Measurements from ENCODE around the gene KLC3.

Gene KLC3

GRCh38 chr19:45354241-45354842 is 13.8 kb downstream of the KLC3 start:
- Histone ChIP-seq H3K36me3 (ENCODE audit: control insufficient read depth, insufficient read depth, low read length) (peaks cover 7% of the 10 kb centered on the region), H3K4me1 (ENCODE audit: control insufficient read depth, insufficient read depth, low read length, poor library complexity, severe bottlenecking) (no peaks in the 10 kb centered on the region), H3K4me3 (ENCODE audit: insufficient read depth, low read depth, low read length, poor library complexity, severe bottlenecking) (no peak overlapping the region), H3K27me3 (replicated peaks; ENCODE audit: control insufficient read depth, insufficient read depth, low read length, poor library complexity, severe bottlenecking) (no peaks in the 10 kb centered on the region), H3K9me3 (ENCODE audit: control insufficient read depth, low read length) (no peaks in the 10 kb centered on the region), H3K27ac (ENCODE audit: insufficient read depth, low read length, poor library complexity, severe bottlenecking) (no peak overlapping the region)
- no peak for DNase-seq

DNA sequence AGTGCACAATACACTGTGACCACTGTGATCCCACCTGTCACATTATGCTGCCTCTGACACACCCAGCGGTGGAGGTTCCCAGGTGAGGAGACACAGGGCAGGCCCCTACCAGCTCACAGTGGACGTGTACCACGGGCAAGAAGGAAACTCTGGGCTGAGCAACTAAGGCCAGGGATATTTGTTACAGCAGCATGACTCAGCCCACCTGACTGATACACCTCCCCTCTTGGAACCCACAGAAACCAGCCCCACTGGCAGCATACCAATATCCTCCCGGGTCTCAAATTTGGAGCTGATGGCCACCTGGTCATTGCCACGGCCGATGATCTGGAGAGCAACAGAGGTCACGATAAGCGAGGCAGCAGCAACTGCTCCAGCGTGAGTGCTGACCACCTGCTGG is 14.9 kb downstream of the KLC3 start:
- Histone ChIP-seq H3K4me1 (ENCODE audit: control insufficient read depth, insufficient read depth, low read length, poor library complexity, severe bottlenecking) (no peaks in the 10 kb centered on the region), H3K36me3 (ENCODE audit: control insufficient read depth, insufficient read depth, low read length) (peaks cover 7% of the 10 kb centered on the region), H3K9me3 (ENCODE audit: control insufficient read depth, low read length) (no peaks in the 10 kb centered on the region)

DNA sequence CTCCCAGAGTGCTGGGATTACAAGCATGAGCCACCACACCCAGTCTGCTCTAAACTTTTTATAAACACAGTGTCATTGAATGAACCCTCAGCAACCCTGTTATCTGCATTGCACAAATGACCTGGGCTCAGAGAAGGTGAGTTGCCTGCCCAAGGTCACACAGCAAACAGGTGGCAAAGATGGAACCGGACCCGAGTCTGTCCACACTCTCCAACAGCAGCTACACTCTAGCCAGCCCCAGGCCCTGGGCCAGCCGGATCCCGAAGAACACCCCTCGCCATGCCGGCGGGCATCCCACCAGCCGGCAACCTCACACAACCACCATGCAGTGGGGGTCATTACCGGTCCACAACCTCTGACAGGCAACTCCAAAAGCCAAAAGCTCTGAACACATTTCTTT is 15.4 kb downstream of the KLC3 start:
- Histone ChIP-seq H3K9me3 (ENCODE audit: control insufficient read depth, low read length) (no peaks in the 10 kb centered on the region), H3K36me3 (ENCODE audit: control insufficient read depth, insufficient read depth, low read length) (peaks cover 7% of the 10 kb centered on the region), H3K4me1 (ENCODE audit: control insufficient read depth, insufficient read depth, low read length, poor library complexity, severe bottlenecking) (no peaks in the 10 kb centered on the region), H3K27me3 (replicated peaks; ENCODE audit: control insufficient read depth, insufficient read depth, low read length, poor library complexity, severe bottlenecking) (no peaks in the 10 kb centered on the region), H3K4me3 (ENCODE audit: insufficient read depth, low read depth, low read length, poor library complexity, severe bottlenecking) (no peak overlapping the region), H3K27ac (ENCODE audit: insufficient read depth, low read length, poor library complexity, severe bottlenecking) (no peak overlapping the region)
- DNase-seq: no peak

More for the DNA sequence above, 14.9 kb downstream of the KLC3 start:
- Histone ChIP-seq H3K27me3 (replicated peaks; ENCODE audit: control insufficient read depth, insufficient read depth, low read length, poor library complexity, severe bottlenecking) (no peaks in the 10 kb centered on the region), H3K4me3 (ENCODE audit: insufficient read depth, low read depth, low read length, poor library complexity, severe bottlenecking) (no peak overlapping the region), H3K27ac (ENCODE audit: insufficient read depth, low read length, poor library complexity, severe bottlenecking) (no peak overlapping the region)
- no peak for DNase-seq

DNA sequence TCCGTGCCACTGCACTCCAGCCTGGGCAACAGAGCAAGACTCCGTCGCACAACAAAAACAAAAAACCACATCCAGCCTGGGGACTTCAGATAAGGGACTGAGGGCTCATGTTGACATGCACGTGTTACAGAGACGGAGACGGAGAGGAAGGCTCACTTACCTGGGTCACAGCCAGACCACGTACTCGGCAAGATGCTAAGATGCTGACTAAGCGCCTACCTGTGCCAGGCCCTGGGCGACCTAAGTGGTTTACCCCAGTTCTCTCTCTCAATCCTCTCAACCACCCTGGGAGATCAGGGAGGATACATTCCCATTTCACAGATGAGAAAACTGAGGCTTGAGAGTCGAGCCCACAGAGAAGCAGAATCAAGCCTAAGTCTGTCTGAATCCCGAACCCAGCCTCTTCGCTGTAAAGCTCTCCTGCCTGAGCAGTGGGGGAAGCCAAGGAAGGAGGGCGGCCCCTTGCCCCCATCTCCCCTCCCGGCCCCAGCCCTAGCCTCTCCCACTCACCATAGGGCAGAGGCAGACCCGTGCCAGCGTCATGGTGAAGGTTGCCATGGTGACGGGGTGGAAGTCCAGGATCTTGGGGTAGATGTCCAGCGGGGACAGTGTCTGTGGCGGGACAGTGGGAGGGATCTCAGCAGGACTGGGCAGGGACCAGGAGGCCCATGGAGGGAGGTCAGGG is 16.4 kb downstream of the KLC3 start:
- Histone ChIP-seq H3K4me1 (ENCODE audit: control insufficient read depth, insufficient read depth, low read length, poor library complexity, severe bottlenecking) (no peaks in the 10 kb centered on the region), H3K27ac (ENCODE audit: insufficient read depth, low read length, poor library complexity, severe bottlenecking) (no peak overlapping the region), H3K4me3 (ENCODE audit: insufficient read depth, low read depth, low read length, poor library complexity, severe bottlenecking) (no peak overlapping the region), H3K9me3 (ENCODE audit: control insufficient read depth, low read length) (no peaks in the 10 kb centered on the region), H3K36me3 (ENCODE audit: control insufficient read depth, insufficient read depth, low read length) (peaks cover 12% of the 10 kb centered on the region), H3K27me3 (replicated peaks; ENCODE audit: control insufficient read depth, insufficient read depth, low read length, poor library complexity, severe bottlenecking) (no peaks in the 10 kb centered on the region)
- DNase-seq: no peak

- Histone ChIP-seq H3K4me3 (ENCODE audit: insufficient read depth, low read depth, low read length, poor library complexity, severe bottlenecking) (no peak overlapping the region), H3K4me1 (ENCODE audit: control insufficient read depth, insufficient read depth, low read length, poor library complexity, severe bottlenecking) (no peaks in the 10 kb centered on the region), H3K36me3 (ENCODE audit: control insufficient read depth, insufficient read depth, low read length) (peaks cover 8% of the 10 kb centered on the region), H3K27me3 (replicated peaks; ENCODE audit: control insufficient read depth, insufficient read depth, low read length, poor library complexity, severe bottlenecking) (no peaks in the 10 kb centered on the region), H3K27ac (ENCODE audit: insufficient read depth, low read length, poor library complexity, severe bottlenecking) (no peak overlapping the region), H3K9me3 (ENCODE audit: control insufficient read depth, low read length) (no peaks in the 10 kb centered on the region)
- no peak for DNase-seq
Measured at GRCh38 chr19:45357445-45357783, 16.9 kb downstream of the KLC3 start.

DNA sequence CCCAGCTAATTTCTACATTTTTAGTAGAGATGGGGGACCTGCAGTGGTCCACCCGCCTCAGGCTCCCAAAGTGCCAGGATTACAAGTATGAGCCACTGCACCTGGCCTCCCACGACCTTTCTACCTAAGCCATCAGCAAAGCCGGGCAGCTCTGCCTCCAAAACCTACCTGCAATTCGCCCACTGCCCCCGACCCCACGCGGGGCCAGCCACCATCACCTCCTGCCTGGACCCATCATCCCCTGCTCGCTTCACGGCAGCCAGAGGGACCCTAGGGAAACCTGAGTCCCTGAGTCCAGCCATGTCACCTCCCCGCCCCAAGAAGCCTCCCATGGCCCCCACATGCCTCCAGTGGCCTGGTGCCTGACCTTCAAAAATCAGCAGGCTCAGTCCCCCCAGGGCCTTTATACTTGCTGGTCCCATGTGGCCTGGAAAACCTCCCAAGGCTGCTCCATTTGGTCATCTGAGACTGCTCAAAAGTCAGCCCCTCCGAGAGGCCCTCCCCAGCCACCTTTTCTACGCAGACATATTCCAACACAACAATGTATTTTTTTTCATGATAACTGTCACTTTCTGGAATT is 17.8 kb downstream of the KLC3 start:
- Histone ChIP-seq H3K9me3 (ENCODE audit: control insufficient read depth, low read length) (no peaks in the 10 kb centered on the region), H3K27ac (ENCODE audit: insufficient read depth, low read length, poor library complexity, severe bottlenecking) (no peak overlapping the region), H3K4me3 (ENCODE audit: insufficient read depth, low read depth, low read length, poor library complexity, severe bottlenecking) (no peak overlapping the region), H3K27me3 (replicated peaks; ENCODE audit: control insufficient read depth, insufficient read depth, low read length, poor library complexity, severe bottlenecking) (no peaks in the 10 kb centered on the region), H3K36me3 (ENCODE audit: control insufficient read depth, insufficient read depth, low read length) (peaks cover 8% of the 10 kb centered on the region), H3K4me1 (ENCODE audit: control insufficient read depth, insufficient read depth, low read length, poor library complexity, severe bottlenecking) (no peaks in the 10 kb centered on the region)
- no peak for DNase-seq

DNA sequence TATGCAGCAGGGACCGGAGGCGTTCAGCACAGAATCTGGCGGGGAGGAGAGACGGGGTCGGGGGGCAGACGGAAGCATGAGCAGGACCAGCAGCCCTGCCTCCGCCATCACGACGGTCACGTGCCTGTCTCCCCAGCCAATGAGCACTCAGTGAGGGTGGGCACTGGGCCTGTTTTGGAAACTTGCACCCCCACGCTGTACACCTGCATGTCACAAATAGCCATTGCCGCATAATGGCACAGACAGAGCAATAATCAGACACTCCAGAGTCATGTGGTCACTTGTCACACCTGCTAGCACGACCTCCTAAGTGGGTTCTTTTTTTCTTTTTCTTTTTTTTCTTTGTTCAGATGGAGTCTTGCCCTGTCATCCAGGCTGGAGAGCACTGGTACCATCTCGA is 21.1 kb downstream of the KLC3 start:
- H3K36me3 ChIP-seq (ENCODE audit: control insufficient read depth, insufficient read depth, low read length): peaks cover 11% of the 10 kb centered on the region
- no peaks in the 10 kb centered on the region for H3K4me1 ChIP-seq (ENCODE audit: control insufficient read depth, insufficient read depth, low read length, poor library complexity, severe bottlenecking)
- H3K9me3 ChIP-seq (ENCODE audit: control insufficient read depth, low read length): no peaks in the 10 kb centered on the region
- DNase-seq: no peak
- no peak overlapping the region for H3K27ac ChIP-seq (ENCODE audit: insufficient read depth, low read length, poor library complexity, severe bottlenecking)
- no peak overlapping the region for H3K4me3 ChIP-seq (ENCODE audit: insufficient read depth, low read depth, low read length, poor library complexity, severe bottlenecking)
- no peaks in the 10 kb centered on the region for H3K27me3 ChIP-seq (replicated peaks; ENCODE audit: control insufficient read depth, insufficient read depth, low read length, poor library complexity, severe bottlenecking)

DNA sequence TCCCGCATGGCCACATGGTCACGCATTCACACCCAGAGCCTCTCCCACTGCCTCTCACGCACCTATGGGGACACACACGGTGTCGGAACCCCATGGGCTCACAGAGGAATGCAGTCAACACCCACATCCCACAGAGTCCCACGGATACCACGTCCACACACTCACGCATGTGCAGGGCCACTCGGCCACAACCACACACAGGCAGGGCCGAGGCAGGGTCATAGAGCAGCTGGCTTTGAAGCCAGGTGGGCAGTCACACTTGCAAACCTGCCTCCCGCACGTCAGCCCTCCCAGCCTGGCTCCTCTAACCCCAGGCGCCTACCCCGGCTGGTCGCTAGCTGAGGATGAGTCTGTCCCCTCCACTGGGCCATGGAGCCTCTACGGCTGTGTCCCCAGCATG is 21.7 kb downstream of the KLC3 start:
- no peak overlapping the region for H3K27ac ChIP-seq (ENCODE audit: insufficient read depth, low read length, poor library complexity, severe bottlenecking)
- no peak overlapping the region for H3K4me3 ChIP-seq (ENCODE audit: insufficient read depth, low read depth, low read length, poor library complexity, severe bottlenecking)
- H3K27me3 ChIP-seq (replicated peaks; ENCODE audit: control insufficient read depth, insufficient read depth, low read length, poor library complexity, severe bottlenecking): no peaks in the 10 kb centered on the region
- H3K36me3 ChIP-seq (ENCODE audit: control insufficient read depth, insufficient read depth, low read length): peaks cover 11% of the 10 kb centered on the region
- no peak for DNase-seq
- H3K9me3 ChIP-seq (ENCODE audit: control insufficient read depth, low read length): no peaks in the 10 kb centered on the region
- H3K4me1 ChIP-seq (ENCODE audit: control insufficient read depth, insufficient read depth, low read length, poor library complexity, severe bottlenecking): no peaks in the 10 kb centered on the region

- Histone ChIP-seq H3K27me3 (replicated peaks; ENCODE audit: control insufficient read depth, insufficient read depth, low read length, poor library complexity, severe bottlenecking) (no peaks in the 10 kb centered on the region), H3K36me3 (ENCODE audit: control insufficient read depth, insufficient read depth, low read length) (peaks cover 8% of the 10 kb centered on the region), H3K4me1 (ENCODE audit: control insufficient read depth, insufficient read depth, low read length, poor library complexity, severe bottlenecking) (no peaks in the 10 kb centered on the region), H3K9me3 (ENCODE audit: control insufficient read depth, low read length) (no peaks in the 10 kb centered on the region), H3K27ac (ENCODE audit: insufficient read depth, low read length, poor library complexity, severe bottlenecking) (no peak overlapping the region), H3K4me3 (ENCODE audit: insufficient read depth, low read depth, low read length, poor library complexity, severe bottlenecking) (no peak overlapping the region)
- no peak for DNase-seq
Measured at GRCh38 chr19:45363861-45364459, 23.4 kb downstream of the KLC3 start.

- Histone ChIP-seq H3K27me3 (replicated peaks; ENCODE audit: control insufficient read depth, insufficient read depth, low read length, poor library complexity, severe bottlenecking) (no peaks in the 10 kb centered on the region), H3K4me3 (ENCODE audit: insufficient read depth, low read depth, low read length, poor library complexity, severe bottlenecking) (no peak overlapping the region), H3K4me1 (ENCODE audit: control insufficient read depth, insufficient read depth, low read length, poor library complexity, severe bottlenecking) (peaks cover under 1% of the 10 kb centered on the region), H3K9me3 (ENCODE audit: control insufficient read depth, low read length) (no peaks in the 10 kb centered on the region), H3K36me3 (ENCODE audit: control insufficient read depth, insufficient read depth, low read length) (peaks cover 7% of the 10 kb centered on the region), H3K27ac (ENCODE audit: insufficient read depth, low read length, poor library complexity, severe bottlenecking) (no peak overlapping the region)
- no peak for DNase-seq
Measured at GRCh38 chr19:45364696-45365095, 24.1 kb downstream of the KLC3 start.

All from effector memory CD4-positive, alpha-beta T cell (primary cell).